ENCODE measurements around the gene WNT5B. TPM values are rescaled to one million over a fixed set of nuclear protein-coding genes. Genes with fewer than 3 reads are reported as not detected.

Gene WNT5B
- total and polyA plus RNA-seq, 2 donors (not counting 3 experiments of a cell fraction or from before 2014, with no cell fraction given) = not detected

DNA sequence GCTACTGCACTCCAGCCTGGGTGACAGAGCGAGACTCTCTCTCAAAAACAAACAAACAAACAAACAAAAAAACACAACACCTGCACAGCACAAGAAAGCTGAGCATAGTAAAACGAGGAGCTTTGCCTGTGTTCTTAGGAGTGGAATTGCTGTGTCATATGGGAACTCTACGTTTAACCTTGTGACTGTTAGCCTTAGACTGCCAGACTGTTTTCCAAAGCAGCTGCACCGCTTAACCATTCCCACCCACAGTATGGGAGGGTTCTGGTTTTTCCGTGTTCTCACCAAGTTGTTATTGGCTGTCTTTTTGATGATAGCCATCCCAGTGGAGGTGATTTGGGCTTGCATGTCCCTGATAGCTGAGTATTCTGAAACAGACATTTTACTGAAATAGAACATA is 9.2 kb downstream of the WNT5B start:
- ChIA-PET CTCF (interaction anchor here (0.8 to 5.4 kb wide), 4 partner anchors 14 to 302 kb away, joined by 3 to 79 read pairs (median 8); no protein-coding TSS in a partner anchor), POLR2A (no interaction called here)
- intact Hi-C loops (cut with micrococcal nuclease) = no loop called here
- Histone ChIP-seq H4K20me1 (replicated peaks; ENCODE audit: control insufficient read depth, extremely low read depth, insufficient read depth, low read length) (no peaks in the 10 kb centered on the region), H3K4me2 (ENCODE audit: insufficient read depth, low read length) (no peak overlapping the region), H3K9me3 (replicated peaks; ENCODE audit: control insufficient read depth, insufficient read depth, low read length) (no peaks in the 10 kb centered on the region), H3K27me3 (ENCODE audit: control insufficient read depth in 2 of 2, insufficient read depth in 2 of 2, low read length in 2 of 2) (peaks cover 16 to 21% of the 10 kb centered on the region in 2 experiments), H3K9ac (replicated peaks; ENCODE audit: extremely low read depth, insufficient read depth, low read length) (no peak overlapping the region), H3K4me3 (replicated peaks in 1 of 3; ENCODE audit: insufficient read depth in 1 of 3, low read depth in 1 of 3, low read length in 3 of 3) (no peak overlapping the region), H3K9me1 (replicated peaks; ENCODE audit: control insufficient read depth, extremely low read depth, insufficient read depth, low read length) (no peaks in the 10 kb centered on the region), H3K4me1 (ENCODE audit: control insufficient read depth, extremely low read depth, insufficient read depth, low read length) (no peaks in the 10 kb centered on the region), H3K79me2 (ENCODE audit: control insufficient read depth, insufficient read depth, low read length) (no peaks in the 10 kb centered on the region), H3K27ac (ENCODE audit: insufficient read depth, low read depth, low read length) (no peak overlapping the region), H2AFZ (ENCODE audit: low read depth, low read length) (no peak overlapping the region), H3K36me3 (ENCODE audit: control insufficient read depth in 2 of 2, extremely low read depth in 1 of 2, insufficient read depth in 2 of 2, low read length in 2 of 2) (no peaks in the 10 kb centered on the region)
- FAIRE-seq = no peak
- BruUV-seq (replicated peaks) = no TSS peak
- no peak for DNase-seq (ENCODE audit: low read depth, low spot score)
- dilution Hi-C loops (cut with MboI; ENCODE audit: extremely low pct_ligation_motif_present, low sequenced_read_pairs) = loop anchor here (25.0 kb wide), 1 partner anchor 299 kb away; no protein-coding TSS in a partner anchor
- TF ChIP-seq GATA2 (IDR thresholded peaks at IDR 0.05; ENCODE audit: insufficient read depth, insufficient read length, low read depth, low read length) (no peak), FOS (IDR thresholded peaks at IDR 0.05; ENCODE audit: borderline replicate concordance, insufficient read depth, low read length) (no peak), EZH2 (IDR thresholded peaks at IDR 0.05; ENCODE audit: borderline replicate concordance, low read depth, low read length, severe bottlenecking) (no peak), POLR2AphosphoS5 (IDR thresholded peaks at IDR 0.05; ENCODE audit: insufficient read depth, low read depth, low read length) (no peak), MYC (IDR thresholded peaks at IDR 0.05; ENCODE audit: low read depth, low read length) (no peak), POLR2A (IDR thresholded peaks at IDR 0.05; ENCODE audit: low read depth, low read length) (no peak), JUN (IDR thresholded peaks at IDR 0.05; ENCODE audit: borderline replicate concordance, insufficient read depth, insufficient read length, low read depth) (no peak)
- TF ChIP-seq, protein P1, sequence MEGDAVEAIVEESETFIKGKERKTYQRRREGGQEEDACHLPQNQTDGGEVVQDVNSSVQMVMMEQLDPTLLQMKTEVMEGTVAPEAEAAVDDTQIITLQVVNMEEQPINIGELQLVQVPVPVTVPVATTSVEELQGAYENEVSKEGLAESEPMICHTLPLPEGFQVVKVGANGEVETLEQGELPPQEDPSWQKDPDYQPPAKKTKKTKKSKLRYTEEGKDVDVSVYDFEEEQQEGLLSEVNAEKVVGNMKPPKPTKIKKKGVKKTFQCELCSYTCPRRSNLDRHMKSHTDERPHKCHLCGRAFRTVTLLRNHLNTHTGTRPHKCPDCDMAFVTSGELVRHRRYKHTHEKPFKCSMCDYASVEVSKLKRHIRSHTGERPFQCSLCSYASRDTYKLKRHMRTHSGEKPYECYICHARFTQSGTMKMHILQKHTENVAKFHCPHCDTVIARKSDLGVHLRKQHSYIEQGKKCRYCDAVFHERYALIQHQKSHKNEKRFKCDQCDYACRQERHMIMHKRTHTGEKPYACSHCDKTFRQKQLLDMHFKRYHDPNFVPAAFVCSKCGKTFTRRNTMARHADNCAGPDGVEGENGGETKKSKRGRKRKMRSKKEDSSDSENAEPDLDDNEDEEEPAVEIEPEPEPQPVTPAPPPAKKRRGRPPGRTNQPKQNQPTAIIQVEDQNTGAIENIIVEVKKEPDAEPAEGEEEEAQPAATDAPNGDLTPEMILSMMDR (IDR thresholded peaks at IDR 0.05; ENCODE audit: extremely low read depth in 1 of 2, insufficient read depth in 1 of 2, low read depth in 1 of 2, low read length in 2 of 2) = no peak
- TF ChIP-seq, protein P2, sequence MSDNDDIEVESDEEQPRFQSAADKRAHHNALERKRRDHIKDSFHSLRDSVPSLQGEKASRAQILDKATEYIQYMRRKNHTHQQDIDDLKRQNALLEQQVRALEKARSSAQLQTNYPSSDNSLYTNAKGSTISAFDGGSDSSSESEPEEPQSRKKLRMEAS (IDR thresholded peaks at IDR 0.05; ENCODE audit: insufficient read depth, insufficient read length) = no peak
